Loucy (cell line): ENCODE results near the gene SGIP1.

ENCODE experiments used
- H2AFZ ChIP-seq: fragments of 200-600 bp; sonication (generic); 2 replicates; pipeline ENCODE4 v1.6.0; 2016; ENCODE audit warnings: antibody characterized with exemption, mild to moderate bottlenecking, low read length, moderate library complexity
- H3F3A ChIP-seq: fragments of 200-600 bp; 2 replicates; pipeline ENCODE4 v1.6.0; 2016; ENCODE audit warnings: antibody characterized with exemption, low read depth, mild to moderate bottlenecking
- H3K27me3 ChIP-seq: fragments of 200-600 bp; sonication (generic); 2 replicates; pipeline ENCODE4 v1.6.1; 2014; ENCODE audit warnings: low read length, mild to moderate bottlenecking; ENCODE audit not compliant: insufficient read depth, poor library complexity, severe bottlenecking
- H3K36me3 ChIP-seq: fragments of 200-600 bp; sonication (generic); 2 replicates; pipeline ENCODE4 v1.6.1; 2016; ENCODE audit warnings: low read length; ENCODE audit not compliant: insufficient read depth
- H3K4me1 ChIP-seq: fragments of 200-600 bp; sonication (generic); 2 replicates; pipeline ENCODE4 v1.5.1; 2014; ENCODE audit warnings: low read length, mild to moderate bottlenecking; ENCODE audit not compliant: insufficient read depth, poor library complexity, severe bottlenecking
- H3K4me2 ChIP-seq: fragments of 200-600 bp; sonication (generic); 2 replicates; pipeline ENCODE4 v1.6.0; 2014; ENCODE audit warnings: antibody characterized with exemption, low read length, low read depth, mild to moderate bottlenecking; ENCODE audit not compliant: poor library complexity, severe bottlenecking
- H3K4me3 ChIP-seq: fragments of 200-600 bp; sonication (generic); 2 replicates; pipeline ENCODE4 v1.5.1; 2014; ENCODE audit warnings: low read length, mild to moderate bottlenecking, mixed read lengths; ENCODE audit not compliant: poor library complexity, severe bottlenecking
- H3K79me2 ChIP-seq: fragments of 200-600 bp; sonication (generic); 2 replicates; pipeline ENCODE4 v1.6.1; 2014; ENCODE audit warnings: low read length; ENCODE audit not compliant: insufficient read depth
- H3K9ac ChIP-seq: fragments of 200-600 bp; sonication (generic); 2 replicates; pipeline ENCODE4 v1.6.0; 2014; ENCODE audit warnings: mild to moderate bottlenecking, low read depth, low read length, moderate library complexity; ENCODE audit not compliant: poor library complexity, severe bottlenecking
- H3K9me2 ChIP-seq: fragments of 200-600 bp; sonication (generic); replicated peaks from 2 replicates; pipeline ENCODE4 v1.6.1; 2016; ENCODE audit warnings: low read depth, low read length, mixed read lengths
- H3K9me3 ChIP-seq: fragments of 200-600 bp; sonication (generic); 2 replicates; pipeline ENCODE4 v1.6.1; 2014; ENCODE audit warnings: mild to moderate bottlenecking, antibody characterized with exemption, low read length, low read depth; ENCODE audit not compliant: insufficient read depth
- H4K20me1 ChIP-seq: fragments of 200-600 bp; sonication (generic); 2 replicates; pipeline ENCODE4 v1.6.0; 2014; ENCODE audit warnings: antibody characterized with exemption, low read length, mild to moderate bottlenecking; ENCODE audit not compliant: insufficient read depth, poor library complexity, severe bottlenecking
- CTCF ChIP-seq: fragments of 200-600 bp; sonication (generic); conservative IDR thresholded peaks from 2 replicates; pipeline ENCODE4 v1.5.1; 2014; ENCODE audit warnings: mild to moderate bottlenecking, antibody characterized with exemption, low read length
- EZH2phosphoT487 ChIP-seq: fragments of 200-600 bp; IDR thresholded peaks from 2 replicates; pipeline ENCODE4 v1.6.1; 2018; ENCODE audit warnings: antibody characterized with exemption, mild to moderate bottlenecking, moderate library complexity, borderline replicate concordance

The SGIP1 gene

DNA sequence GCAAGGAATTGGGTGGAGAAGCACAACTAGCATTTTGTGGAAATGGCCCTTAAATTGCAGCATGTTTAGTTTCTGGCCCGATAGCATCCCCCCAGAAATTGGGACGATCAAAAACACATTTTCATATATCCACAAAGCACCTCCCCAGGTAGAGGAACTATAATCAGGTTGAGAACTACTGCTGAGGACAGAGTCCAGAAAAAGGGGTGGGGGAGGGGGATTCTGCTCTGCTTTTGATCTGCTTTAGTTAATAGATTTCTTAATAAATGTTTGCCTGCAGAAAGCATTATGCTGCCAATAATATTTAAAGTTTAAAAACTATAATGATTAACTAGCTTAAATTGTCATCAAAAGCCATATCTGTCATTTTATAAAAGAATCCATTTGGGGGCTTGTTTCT is 203.9 kb downstream of the SGIP1 start:
- Histone ChIP-seq H3K4me3 (no peak overlapping the region), H3K4me2 (no peak overlapping the region), H3K36me3 (no peaks in the 10 kb centered on the region), H3K9me3 (no peaks in the 10 kb centered on the region), H3K4me1 (peaks cover 32% of the 10 kb centered on the region), H4K20me1 (no peaks in the 10 kb centered on the region), H2AFZ (no peak overlapping the region), H3F3A (0 out of 2 replicates have a peak, but pooled peaks cover 5% of the 10 kb centered on the region), H3K9me2 (no peaks in the 10 kb centered on the region), H3K79me2 (no peaks in the 10 kb centered on the region), H3K27me3 (no peaks in the 10 kb centered on the region), H3K9ac (no peak overlapping the region)
- no peak for TF ChIP-seq EZH2phosphoT487
- no peak for TF ChIP-seq CTCF

GRCh38 chr1:66739401-66740157 is 205.6 kb downstream of the SGIP1 start:
- H3K4me2 ChIP-seq = peak overlapping the region; percentile 72
- H3K36me3 ChIP-seq = no peaks in the 10 kb centered on the region
- H3K4me3 ChIP-seq = peak overlapping the region; percentile 54
- TF ChIP-seq CTCF (no peak), EZH2phosphoT487 (no peak)
- H4K20me1 ChIP-seq = no peaks in the 10 kb centered on the region
- peak overlapping the region; percentile 60 for H3K9ac ChIP-seq
- no peaks in the 10 kb centered on the region for H3K9me2 ChIP-seq
- peak overlapping the region; percentile 86 for H2AFZ ChIP-seq
- H3K9me3 ChIP-seq = no peaks in the 10 kb centered on the region
- H3K27me3 ChIP-seq = no peaks in the 10 kb centered on the region
- peaks cover 22% of the 10 kb centered on the region for H3K4me1 ChIP-seq
- H3K79me2 ChIP-seq = no peaks in the 10 kb centered on the region
- H3F3A ChIP-seq = no peaks in the 10 kb centered on the region

GRCh38 chr1:66745451-66745850 is 211.5 kb downstream of the SGIP1 start:
- H3K4me1 ChIP-seq = peaks cover 28% of the 10 kb centered on the region
- H3K79me2 ChIP-seq = no peaks in the 10 kb centered on the region
- no peaks in the 10 kb centered on the region for H3K36me3 ChIP-seq
- H3K9me2 ChIP-seq = no peaks in the 10 kb centered on the region
- no peaks in the 10 kb centered on the region for H3K9me3 ChIP-seq
- H3F3A ChIP-seq = no peaks in the 10 kb centered on the region
- no peak for TF ChIP-seq EZH2phosphoT487
- H2AFZ ChIP-seq = peak overlapping the region; percentile 22; the same call in 1 of the 2 replicates
- no peak overlapping the region for H3K9ac ChIP-seq
- H3K27me3 ChIP-seq = no peaks in the 10 kb centered on the region
- H3K4me2 ChIP-seq = peak overlapping the region; percentile 52
- H3K4me3 ChIP-seq = no peak overlapping the region
- H4K20me1 ChIP-seq = no peaks in the 10 kb centered on the region

DNA sequence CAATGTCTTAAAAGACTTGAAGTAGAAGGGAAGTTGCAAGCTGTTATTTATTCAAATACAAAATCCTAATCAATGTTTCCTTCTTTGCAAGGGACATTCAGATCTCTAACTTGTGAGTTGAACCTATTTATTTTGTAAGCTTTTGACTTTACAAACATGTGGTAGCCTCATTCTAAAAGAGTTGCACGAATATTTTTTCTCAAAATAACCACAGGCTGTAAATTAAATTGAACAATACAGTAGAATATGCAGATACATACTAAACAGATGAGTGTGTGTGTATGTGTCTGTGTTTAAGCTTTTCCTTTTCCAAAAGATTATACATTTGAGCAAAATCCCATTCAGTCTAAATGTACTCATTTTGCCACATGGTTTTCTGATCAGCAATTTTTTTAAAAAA is 213.5 kb downstream of the SGIP1 start:
- Histone ChIP-seq H3K79me2 (no peaks in the 10 kb centered on the region), H3K9me2 (no peaks in the 10 kb centered on the region), H3K9ac (no peak overlapping the region), H3F3A (no peaks in the 10 kb centered on the region), H3K4me1 (peaks cover 38% of the 10 kb centered on the region), H2AFZ (peak overlapping the region; percentile 58), H3K4me2 (no peak overlapping the region), H3K9me3 (no peaks in the 10 kb centered on the region), H3K27me3 (no peaks in the 10 kb centered on the region), H3K36me3 (no peaks in the 10 kb centered on the region), H3K4me3 (no peak overlapping the region), H4K20me1 (no peaks in the 10 kb centered on the region)
- TF ChIP-seq CTCF (no peak), EZH2phosphoT487 (no peak)
